ENCODE data around the gene NAGK.
"Not testable (repeated sequence)": the region's sequence is repeated elsewhere in the genome, so short reads cannot be mapped to it uniquely, and the experiment has no call there.

Gene NAGK

GRCh38 chr2:71070294-71071093 lies 2.0 kb downstream of the NAGK start:
- DNase-seq, result no peak

DNA sequence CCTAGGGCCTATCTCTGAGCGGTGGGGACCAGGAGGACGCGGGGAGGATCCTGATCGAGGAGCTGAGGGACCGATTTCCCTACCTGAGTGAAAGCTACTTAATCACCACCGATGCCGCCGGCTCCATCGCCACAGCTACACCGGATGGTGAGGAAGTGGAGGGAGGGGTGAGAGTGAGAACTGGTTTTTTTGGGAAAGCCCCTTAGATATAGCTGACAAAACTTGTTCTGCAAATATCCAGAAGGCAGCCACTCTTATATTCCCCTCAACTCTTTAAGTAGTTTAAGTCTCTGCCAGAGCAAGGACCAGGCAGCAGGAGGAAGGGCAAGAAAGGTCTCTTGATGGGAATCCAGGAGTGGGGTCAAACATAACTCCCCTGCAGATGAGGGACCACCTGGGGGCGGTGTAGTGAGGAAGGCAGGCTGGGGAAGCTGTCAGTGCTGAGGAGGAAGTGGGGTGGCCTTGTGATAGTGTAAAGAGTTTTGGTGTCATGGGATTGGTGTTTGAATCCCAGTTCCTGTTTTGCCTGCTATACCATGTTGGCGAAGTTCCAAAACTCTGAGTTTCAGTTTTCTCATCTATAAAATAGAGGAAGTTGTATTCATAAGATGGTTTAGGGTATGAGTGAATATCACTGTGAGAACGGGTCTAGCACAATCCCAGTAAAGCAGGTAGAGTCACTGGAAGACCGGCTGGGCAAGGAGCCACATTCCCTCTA lies 3.4 kb downstream of the NAGK start:
- DNase-seq, result no peak

DNA sequence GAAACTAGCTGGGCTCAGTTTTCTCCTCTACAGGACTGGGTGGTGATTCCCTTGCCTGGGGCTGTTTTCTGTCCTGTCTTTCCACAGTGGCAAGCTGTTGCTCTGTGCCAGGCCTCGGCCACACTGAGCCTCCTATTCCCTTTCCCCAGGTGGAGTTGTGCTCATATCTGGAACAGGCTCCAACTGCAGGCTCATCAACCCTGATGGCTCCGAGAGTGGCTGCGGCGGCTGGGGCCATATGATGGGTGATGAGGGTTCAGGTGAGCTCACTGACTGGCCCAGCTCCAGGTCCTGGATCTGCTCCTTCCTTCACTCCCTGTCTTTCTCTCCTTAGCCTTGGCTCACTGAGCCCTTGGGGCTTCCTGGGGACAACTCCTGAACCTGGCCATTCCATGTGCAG lies 4.0 kb downstream of the NAGK start:
- no peak for DNase-seq

GRCh38 chr2:71073475-71073874 lies 5.0 kb downstream of the NAGK start:
- no peak for DNase-seq

- no peak for DNase-seq
These were observed 6.5 kb downstream of the NAGK start for GRCh38 chr2:71074893-71075395.

- DNase-seq, result no peak
These were observed 10.2 kb downstream of the NAGK start for GRCh38 chr2:71078624-71079023.

- no peak for DNase-seq
These were observed 14.2 kb downstream of the NAGK start for GRCh38 chr2:71082402-71083252.

GRCh38 chr2:71083297-71083696 lies 14.8 kb downstream of the NAGK start:
- DNase-seq, result not testable (repeated sequence)

- not testable (repeated sequence) for DNase-seq
These were observed 15.4 kb downstream of the NAGK start for GRCh38 chr2:71083752-71084312.

DNA sequence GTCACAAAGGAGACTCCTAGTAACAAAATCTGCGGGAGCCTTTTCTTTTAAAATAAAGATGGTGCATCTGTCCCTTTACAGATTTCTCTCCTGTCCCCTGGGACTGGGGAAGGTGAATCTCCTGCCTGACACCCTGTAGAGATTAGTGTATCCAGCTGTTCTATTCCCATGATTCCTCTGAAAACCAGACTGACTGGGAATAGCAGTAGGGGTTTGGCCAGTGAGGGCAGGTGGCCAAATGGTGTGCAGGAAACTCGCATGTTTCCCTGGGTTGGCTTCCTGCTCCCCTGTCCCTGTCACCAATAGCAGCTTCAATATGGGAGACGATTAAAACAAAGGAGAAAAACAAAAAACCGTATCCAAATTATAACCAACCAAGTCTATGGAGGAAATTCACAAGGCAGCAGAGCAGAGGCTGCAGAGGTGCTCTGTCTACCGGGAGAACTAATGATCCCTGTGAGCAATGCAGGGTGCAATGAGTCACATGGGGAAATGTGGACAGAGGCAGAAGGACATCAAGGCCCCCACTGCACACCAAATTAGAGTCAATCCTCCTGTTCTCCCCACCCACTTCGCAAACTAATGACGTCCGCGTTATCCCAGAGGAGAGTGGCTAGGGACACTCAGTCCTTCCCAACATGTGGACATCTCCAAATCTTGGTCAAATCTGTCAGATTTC lies 17.0 kb downstream of the NAGK start:
- not testable (repeated sequence) for DNase-seq

GRCh38 chr2:71089475-71089874 lies 21.0 kb downstream of the NAGK start:
- not testable (repeated sequence) for DNase-seq

GRCh38 chr2:71091808-71092207 lies 23.4 kb downstream of the NAGK start:
- DNase-seq, result not testable (repeated sequence)

GRCh38 chr2:71092491-71093260 lies 24.2 kb downstream of the NAGK start:
- DNase-seq, result not testable (repeated sequence)

DNA sequence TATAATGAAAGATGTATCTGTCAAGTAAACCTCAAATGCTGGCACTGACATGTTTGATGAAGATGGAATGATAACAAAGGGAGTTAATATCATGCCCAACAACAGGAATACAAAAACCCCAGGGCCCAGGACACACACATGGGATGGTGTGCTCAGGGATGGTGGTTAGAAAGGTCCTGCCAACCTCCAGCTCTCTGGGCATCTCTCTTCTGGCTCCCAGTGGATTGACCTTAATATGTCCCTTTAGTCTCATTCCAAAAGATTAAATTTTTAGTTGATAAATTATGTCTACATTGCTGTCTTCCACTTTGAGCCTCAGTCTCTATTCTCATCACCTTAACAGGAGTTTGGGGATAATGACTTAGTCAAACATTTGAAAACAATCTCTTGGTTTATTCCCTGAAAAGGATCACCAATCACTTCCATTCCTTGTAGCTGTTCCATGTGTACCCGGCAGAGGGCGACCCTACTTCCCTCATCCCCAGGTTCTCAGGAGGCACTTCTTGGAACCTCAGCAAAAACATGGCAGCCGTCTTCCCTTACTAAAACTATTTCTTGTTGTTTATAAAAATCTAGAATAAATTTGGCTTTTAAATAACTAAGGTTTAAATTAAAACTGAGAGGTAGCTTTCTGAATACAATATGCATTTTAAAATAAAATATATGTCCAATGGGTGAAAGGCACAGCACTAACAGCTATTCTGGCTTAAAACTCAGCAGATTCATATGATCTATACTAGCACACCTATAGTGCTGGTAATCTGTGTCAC lies 31.9 kb downstream of the NAGK start:
- DNase-seq, result peak; percentile 59

DNA sequence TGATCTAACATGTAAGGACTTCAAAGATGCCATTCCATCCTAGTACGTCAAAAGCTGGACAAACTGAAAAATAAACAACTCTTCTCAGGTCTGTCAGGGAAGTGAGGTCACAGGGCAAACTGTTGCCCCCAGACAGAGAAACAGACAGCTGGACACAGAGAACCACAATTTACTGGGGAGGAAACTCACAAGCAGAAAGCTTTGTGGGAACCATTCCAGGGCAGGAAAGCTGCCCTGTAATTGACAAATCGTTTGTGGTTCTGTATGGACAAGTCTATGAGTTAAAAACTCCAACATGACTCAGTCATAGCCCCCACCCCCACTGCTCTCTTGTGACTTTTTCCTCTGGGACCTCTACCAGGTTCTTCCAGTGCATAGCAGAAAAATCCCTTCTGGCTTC lies 33.2 kb downstream of the NAGK start:
- no peak for DNase-seq

DNA sequence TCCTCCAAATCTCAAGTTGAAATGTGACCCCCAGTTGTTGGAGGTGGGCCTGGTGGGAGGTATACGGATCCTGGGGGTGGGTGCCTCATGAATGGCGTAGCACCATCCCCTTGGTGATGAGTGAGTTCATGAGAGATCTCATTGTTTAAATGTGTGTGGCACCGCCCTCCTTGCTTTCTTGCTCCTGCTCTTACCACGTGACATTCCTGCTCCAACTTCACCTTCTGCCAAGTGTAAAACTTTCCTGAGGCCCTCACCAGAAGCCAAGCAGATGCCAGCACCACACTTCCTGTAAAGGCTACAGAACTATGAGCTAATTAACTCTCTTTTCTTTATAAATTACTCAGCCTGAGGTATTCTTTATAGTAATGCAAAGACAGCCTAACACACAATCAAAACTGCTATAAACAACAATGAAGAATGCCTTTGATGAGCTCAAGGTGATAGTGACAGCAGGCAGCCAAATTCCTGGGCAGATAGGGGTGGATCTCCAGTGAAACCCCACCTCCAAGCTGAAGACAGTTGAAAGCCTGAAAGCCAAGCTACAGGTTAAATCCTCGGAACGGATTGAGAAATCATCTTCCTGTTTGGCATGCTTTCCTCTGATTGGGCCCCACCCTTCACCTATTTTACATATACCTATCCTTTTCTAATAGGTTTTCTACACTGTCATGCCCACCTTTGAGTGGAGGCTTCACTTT lies 34.7 kb downstream of the NAGK start:
- DNase-seq, result no peak

DNA sequence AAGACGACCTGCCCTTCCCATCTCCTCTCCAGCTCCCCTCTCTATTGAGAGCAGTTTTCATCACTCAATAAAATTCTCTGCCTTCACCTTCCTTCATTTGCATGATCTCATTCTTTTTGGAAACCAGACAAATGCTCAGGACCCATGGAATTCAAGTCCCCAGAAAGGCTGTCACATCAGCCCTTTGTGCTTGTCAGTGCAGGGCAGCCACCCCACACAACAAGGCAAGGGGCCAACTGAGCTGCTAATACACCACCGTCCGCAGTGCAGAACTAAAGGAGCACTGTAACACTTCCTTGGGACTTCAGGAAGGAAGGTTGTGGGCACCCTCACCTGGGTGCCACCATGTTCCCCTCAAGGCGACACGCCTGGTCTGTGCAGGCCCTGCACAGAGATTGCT lies 35.4 kb downstream of the NAGK start:
- DNase-seq, result no peak

GRCh38 chr2:71106463-71106862 lies 38.0 kb downstream of the NAGK start:
- DNase-seq, result not testable (repeated sequence)

DNA sequence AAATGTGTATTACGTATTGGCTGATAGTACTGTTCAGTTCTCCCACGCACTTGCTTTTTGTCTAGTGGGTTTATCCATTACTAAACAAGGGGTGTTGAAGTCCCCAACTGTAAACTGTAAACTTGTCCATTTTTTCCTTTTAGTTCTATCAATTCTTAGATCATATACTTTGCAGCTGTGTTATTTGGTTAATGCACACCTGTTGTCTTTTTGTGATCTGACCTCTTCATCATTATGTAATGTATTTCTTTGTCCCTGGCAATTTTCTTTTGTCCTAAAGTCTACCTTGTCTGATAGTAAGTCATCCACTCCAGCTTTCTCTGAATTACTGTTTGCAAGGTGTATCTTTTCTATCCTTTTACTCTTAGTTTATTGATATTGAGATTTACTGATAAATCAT lies 39.6 kb downstream of the NAGK start:
- DNase-seq, result no peak

GRCh38 chr2:71113843-71114242 lies 45.4 kb downstream of the NAGK start:
- no peak for DNase-seq
